PFSK-1 (cell line): ENCODE results near the gene SLC13A3.

ENCODE experiments used
- FOXP2 ChIP-seq: optimal IDR thresholded peaks from 2 replicates; pipeline ENCODE3; 2011; ENCODE audit warnings: borderline replicate concordance, control low read depth, inconsistent platforms; ENCODE audit not compliant: insufficient read depth; ENCODE audit errors: extremely low read length, extremely low read depth
- POLR2AphosphoS5 ChIP-seq: IDR thresholded peaks from 2 replicates; pipeline ENCODE4 v1.6.1; 2012; ENCODE audit warnings: low read depth, mild to moderate bottlenecking, control low read depth, low read length, moderate library complexity
- REST ChIP-seq, 2 experiments: IDR thresholded peaks; 2 replicates each; pipeline versions ENCODE4 v1.6.1 to v1.8.0; 2011 to 2012; ENCODE audit warnings: low read depth in 2 of 2, low read length in 2 of 2, control low read depth in 1 of 2, inconsistent platforms in 1 of 2, mild to moderate bottlenecking in 1 of 2, moderate library complexity in 1 of 2; ENCODE audit not compliant: insufficient read depth in 1 of 2

GRCh38 chr20:46559001-46559400, 92.3 kb downstream of the SLC13A3 start:
- TF ChIP-seq REST (IDR thresholded peaks at IDR 0.05; ENCODE audit: insufficient read depth in 1 of 2, low read depth in 2 of 2, low read length in 2 of 2) (no peak), POLR2AphosphoS5 (no peak), FOXP2 (no peak)
